Gastrocnemius medialis (tissue), 4 donors: ENCODE data around the gene CHAMP1.

Experiments
- POLR2A ChIP-seq, 2 donors: fragments of 450-650 bp; IDR thresholded peaks; one replicate each; pipeline ENCODE4 v1.6.1; 2017; ENCODE audit warnings: antibody characterized with exemption in 2 of 2, mild to moderate bottlenecking in 2 of 2, moderate library complexity in 2 of 2
- TF ChIP-seq, protein P1 (sequence below), 5 experiments: fragments of 450-650 bp in 3 of 5; fragments of 200-600 bp in 2 of 5; sonication (generic) in 2 of 5; IDR thresholded peaks in 4 of 5; conservative IDR thresholded peaks in 1 of 5; 1 replicate in 4 of 5; 2 replicates in 1 of 5; pipeline ENCODE4 v1.5.1; 2016 to 2019; ENCODE audit warnings: antibody characterized with exemption in 5 of 5, mild to moderate bottlenecking in 3 of 5, moderate library complexity in 3 of 5

DNA sequence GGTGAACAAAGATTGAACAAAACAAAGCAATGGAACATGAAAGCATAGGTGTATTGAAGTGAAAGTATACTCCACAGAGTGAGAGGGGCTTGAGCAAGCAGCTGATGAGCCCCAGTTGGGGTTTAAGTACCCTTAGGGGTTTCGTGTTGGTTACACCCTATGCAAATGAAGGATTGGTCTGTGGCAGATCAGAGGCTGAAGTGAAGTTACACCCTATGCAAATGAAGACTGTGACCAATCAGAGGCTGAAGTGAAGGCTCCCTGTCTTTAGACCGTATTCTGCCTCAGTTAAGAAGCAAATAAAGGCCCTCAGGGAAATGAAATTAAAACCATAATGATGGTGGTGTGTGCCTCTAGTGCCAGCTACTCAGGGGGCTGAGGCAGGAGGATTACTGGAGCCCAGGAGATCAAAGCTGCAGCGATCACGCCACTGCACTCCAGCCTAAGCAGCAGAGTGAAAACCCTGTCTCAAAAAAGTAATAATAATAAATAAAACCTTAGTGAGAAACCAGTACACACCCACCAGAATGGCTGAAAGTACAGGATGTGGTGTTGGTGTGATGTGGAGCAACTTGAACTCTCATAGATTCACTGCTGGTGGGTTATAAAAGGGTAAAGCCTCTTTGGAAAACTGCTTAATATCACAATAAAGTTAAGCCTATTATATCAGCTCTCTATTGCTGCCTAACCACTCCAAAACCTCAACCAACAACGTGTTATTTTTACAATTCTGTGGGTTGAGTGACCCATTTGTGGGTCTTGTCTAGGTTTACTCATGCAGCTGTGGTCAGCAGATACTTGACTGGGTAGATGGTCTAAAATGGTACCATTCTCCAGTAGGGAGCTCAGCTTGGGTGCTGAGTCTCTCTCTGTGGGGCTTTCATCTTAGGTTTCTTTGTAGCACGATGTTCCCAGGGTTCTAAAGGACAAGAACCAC is 45.7 kb upstream of the CHAMP1 start:
- TF ChIP-seq, protein P1, sequence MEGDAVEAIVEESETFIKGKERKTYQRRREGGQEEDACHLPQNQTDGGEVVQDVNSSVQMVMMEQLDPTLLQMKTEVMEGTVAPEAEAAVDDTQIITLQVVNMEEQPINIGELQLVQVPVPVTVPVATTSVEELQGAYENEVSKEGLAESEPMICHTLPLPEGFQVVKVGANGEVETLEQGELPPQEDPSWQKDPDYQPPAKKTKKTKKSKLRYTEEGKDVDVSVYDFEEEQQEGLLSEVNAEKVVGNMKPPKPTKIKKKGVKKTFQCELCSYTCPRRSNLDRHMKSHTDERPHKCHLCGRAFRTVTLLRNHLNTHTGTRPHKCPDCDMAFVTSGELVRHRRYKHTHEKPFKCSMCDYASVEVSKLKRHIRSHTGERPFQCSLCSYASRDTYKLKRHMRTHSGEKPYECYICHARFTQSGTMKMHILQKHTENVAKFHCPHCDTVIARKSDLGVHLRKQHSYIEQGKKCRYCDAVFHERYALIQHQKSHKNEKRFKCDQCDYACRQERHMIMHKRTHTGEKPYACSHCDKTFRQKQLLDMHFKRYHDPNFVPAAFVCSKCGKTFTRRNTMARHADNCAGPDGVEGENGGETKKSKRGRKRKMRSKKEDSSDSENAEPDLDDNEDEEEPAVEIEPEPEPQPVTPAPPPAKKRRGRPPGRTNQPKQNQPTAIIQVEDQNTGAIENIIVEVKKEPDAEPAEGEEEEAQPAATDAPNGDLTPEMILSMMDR (IDR thresholded peaks at IDR 0.05 in 4 of 5, conservative IDR thresholded peaks at IDR 0.05 in 1 of 5), result no peak
- no peak for TF ChIP-seq POLR2A (IDR thresholded peaks at IDR 0.05)
